HG02623 (cell line): ENCODE measurements around the gene KLHDC10.
"Not testable (repeated sequence)": the region's sequence is repeated elsewhere in the genome, so short reads cannot be mapped to it uniquely, and the experiment has no call there.

Source experiments
- ATAC-seq: cut with Tn5 transposase; IDR thresholded peaks from one replicate; pipeline ENCODE4 v1.9.1; 2021; ENCODE audit warnings: moderate library complexity; ENCODE audit not compliant: unreplicated experiment

The KLHDC10 gene

GRCh38 chr7:130152493-130153210 lies 82.3 kb downstream of the KLHDC10 start:
- no peak for ATAC-seq

DNA sequence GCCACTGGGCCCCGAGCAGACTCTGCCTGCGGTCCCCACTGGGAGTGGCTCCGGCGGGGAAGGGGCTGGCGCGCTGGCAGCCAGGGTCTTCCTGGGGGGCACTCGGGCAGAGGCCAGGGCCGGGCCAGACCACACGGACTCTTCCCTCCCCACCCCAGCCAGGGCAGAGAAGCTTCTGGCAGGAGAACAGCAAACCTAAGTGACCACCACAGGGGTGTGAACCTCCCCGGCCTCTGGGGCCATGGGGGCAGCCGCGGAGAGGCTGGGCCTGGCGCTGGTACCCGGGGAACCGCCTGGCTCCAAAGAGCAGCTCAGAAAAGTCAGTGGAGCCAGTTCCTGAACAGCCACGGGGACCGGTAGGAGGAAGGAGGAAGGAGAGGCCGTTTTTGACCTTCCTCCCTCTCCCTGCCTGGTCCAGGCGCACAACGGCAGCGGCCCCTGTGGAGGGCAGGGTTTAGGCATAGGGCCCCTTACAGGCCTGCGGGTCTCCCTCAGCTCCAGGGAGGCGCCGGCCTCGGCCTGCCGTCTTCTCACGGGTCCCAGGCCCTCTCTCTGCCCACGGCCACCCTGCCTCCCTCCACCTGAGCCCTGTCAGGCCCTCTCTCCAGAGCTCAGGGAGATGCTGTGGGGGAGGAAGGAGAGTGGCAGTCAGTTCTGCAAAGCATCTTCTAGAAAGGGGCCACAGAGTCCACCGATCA lies 83.0 kb downstream of the KLHDC10 start:
- no peak for ATAC-seq

DNA sequence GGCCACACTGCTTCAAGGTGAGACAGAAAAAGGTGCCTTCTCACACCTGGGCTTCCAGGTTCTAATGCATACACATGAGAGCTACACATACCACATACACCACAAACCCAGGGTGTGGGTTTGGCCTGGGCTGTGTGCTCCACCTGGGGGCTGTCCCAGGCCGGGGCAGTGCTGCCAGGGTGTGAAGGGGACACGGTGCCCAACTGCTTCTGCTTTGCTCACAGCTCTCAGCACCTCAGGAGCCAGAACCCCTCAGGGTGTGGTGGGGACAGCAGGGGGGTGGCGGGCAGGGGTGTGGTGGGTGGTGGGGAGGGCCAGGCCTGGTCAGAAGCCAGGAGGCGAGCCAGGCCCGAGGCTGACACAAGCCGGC lies 83.8 kb downstream of the KLHDC10 start:
- no peak for ATAC-seq

DNA sequence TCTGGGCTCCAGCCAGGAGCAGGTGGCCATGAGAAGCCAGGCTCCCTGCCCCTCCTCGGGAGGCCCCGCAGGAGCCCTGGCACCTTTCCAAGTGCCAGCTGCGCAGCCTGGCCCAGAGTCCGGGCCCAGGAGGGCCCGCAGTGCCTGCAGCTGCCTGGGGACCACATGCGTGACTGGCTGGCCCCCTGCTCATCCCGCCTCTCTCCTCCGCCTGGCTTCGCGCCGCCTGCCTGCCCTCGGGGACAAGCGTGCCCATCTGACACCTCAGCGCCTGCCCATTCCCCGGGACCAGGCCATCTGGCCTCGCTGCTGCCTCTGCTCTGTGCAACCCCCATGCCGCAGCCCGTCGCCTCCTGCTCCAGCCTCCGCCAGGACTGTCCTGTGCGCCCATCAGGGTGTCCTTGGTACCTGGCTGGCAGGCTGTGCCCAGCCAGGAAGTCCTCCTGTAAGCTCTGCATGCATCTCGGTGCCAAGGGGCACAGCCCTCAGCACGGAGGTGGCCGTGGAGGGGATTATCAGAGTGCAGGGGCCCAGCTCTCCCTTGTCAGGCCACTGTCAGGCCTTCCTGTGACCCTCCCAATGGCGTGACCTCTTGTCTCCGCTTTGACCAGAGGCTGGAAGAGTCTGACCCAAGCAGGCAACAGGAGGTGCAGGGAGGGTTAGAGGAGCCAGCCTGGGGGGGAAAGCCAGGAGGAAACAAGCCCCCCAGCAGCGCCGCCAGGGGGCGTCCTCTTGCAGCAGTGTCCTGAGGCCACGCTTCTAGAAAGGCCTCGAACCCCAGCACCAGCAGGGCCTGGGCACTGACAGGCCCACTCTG lies 84.4 kb downstream of the KLHDC10 start:
- ATAC-seq = no peak

DNA sequence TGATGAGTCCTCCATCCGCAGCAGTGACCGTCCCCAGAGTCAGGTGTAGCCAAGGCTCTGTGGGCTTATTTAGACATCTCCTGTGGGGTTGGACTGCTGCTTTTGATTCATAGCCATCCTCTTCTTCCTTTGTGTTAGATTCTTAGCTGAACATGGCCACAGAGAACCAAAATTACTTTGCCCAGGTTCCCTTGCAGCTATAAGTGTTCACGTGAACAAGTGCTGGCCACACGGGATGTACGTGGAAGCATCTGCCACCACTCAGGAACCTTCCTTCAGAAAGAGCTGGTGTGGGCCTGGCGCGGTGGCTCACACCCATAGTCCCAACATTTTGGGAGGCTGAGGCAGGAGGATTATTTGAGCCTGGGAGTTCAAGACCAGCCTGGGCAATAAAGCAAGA lies 85.8 kb downstream of the KLHDC10 start:
- no peak for ATAC-seq

- ATAC-seq = no peak
Observed at GRCh38 chr7:130157700-130158099, 87.4 kb downstream of the KLHDC10 start.

GRCh38 chr7:130160023-130160422 lies 89.7 kb downstream of the KLHDC10 start:
- ATAC-seq = no peak

- no peak for ATAC-seq
Observed at GRCh38 chr7:130160455-130160854, 90.1 kb downstream of the KLHDC10 start.

GRCh38 chr7:130162196-130162595 lies 91.9 kb downstream of the KLHDC10 start:
- no peak for ATAC-seq

GRCh38 chr7:130174237-130174959 lies 104.1 kb downstream of the KLHDC10 start:
- ATAC-seq = no peak

- no peak for ATAC-seq
Observed at GRCh38 chr7:130178251-130178650, 107.9 kb downstream of the KLHDC10 start.

GRCh38 chr7:130179631-130180030 lies 109.3 kb downstream of the KLHDC10 start:
- ATAC-seq = no peak

- no peak for ATAC-seq
Observed at GRCh38 chr7:130180571-130181262, 110.4 kb downstream of the KLHDC10 start.

DNA sequence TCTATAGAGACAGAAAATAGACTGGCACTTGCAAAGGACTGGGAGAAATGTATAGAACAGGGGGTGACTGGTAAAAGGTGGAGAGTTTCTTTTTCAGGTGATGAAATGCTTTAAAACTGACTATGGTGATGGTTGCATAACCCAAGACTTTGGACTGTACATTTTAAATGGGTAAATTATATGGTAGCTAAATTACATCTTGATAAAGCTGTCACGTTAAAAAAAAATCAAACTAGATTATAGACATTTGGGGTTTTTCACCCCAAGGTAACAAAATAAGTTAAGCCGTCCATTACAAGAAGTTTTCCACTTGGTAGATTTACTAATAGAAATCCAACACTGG lies 110.9 kb downstream of the KLHDC10 start:
- ATAC-seq = no peak

DNA sequence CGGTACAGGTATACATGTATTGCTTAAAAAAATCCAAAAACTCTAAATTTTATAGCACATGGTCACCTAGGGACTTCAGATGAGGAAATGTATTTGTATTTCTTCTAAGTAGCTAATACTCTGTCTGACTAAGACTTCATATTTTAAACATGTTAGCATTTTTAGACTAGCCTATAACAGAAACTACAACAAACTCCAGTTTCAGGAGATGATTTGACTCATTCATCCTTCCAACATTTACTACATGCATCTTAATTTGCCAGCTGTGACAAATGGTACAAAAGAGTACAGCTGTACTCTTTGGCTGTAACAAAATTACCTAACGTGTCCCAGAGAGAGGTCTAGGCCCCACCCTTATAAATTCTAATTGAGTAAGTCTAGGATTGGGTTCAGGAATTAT lies 112.7 kb downstream of the KLHDC10 start:
- ATAC-seq = peak; percentile 72

- ATAC-seq = not testable (repeated sequence)
Observed at GRCh38 chr7:130184349-130184748, 114.0 kb downstream of the KLHDC10 start.
